ENCODE data around the gene SHROOM1. TPM values are rescaled to one million over a fixed set of nuclear protein-coding genes. Genes with fewer than 3 reads are reported as not detected.

SHROOM1 gene
- polyA plus RNA-seq, 1 donor from 2014 or later, result 1.8 TPM

GRCh38 chr5:132873930-132874271, 43.5 kb upstream of the SHROOM1 start:
- H3K4me2 ChIP-seq (ENCODE audit: low read length), result no peak overlapping the region
- H3K27me3 ChIP-seq (ENCODE audit: insufficient read depth, low read depth, low read length), result no peaks in the 10 kb centered on the region
- no peak overlapping the region for H3K27ac ChIP-seq (ENCODE audit: low read length)
- TF ChIP-seq, protein P1, sequence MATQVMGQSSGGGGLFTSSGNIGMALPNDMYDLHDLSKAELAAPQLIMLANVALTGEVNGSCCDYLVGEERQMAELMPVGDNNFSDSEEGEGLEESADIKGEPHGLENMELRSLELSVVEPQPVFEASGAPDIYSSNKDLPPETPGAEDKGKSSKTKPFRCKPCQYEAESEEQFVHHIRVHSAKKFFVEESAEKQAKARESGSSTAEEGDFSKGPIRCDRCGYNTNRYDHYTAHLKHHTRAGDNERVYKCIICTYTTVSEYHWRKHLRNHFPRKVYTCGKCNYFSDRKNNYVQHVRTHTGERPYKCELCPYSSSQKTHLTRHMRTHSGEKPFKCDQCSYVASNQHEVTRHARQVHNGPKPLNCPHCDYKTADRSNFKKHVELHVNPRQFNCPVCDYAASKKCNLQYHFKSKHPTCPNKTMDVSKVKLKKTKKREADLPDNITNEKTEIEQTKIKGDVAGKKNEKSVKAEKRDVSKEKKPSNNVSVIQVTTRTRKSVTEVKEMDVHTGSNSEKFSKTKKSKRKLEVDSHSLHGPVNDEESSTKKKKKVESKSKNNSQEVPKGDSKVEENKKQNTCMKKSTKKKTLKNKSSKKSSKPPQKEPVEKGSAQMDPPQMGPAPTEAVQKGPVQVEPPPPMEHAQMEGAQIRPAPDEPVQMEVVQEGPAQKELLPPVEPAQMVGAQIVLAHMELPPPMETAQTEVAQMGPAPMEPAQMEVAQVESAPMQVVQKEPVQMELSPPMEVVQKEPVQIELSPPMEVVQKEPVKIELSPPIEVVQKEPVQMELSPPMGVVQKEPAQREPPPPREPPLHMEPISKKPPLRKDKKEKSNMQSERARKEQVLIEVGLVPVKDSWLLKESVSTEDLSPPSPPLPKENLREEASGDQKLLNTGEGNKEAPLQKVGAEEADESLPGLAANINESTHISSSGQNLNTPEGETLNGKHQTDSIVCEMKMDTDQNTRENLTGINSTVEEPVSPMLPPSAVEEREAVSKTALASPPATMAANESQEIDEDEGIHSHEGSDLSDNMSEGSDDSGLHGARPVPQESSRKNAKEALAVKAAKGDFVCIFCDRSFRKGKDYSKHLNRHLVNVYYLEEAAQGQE (IDR thresholded peaks at IDR 0.05; ENCODE audit: borderline replicate concordance), result no peak
- TF ChIP-seq RAD21 (conservative IDR thresholded peaks at IDR 0.05), result no peak
- no peak for TF ChIP-seq EZH2 (IDR thresholded peaks at IDR 0.05; ENCODE audit: borderline replicate concordance, insufficient read depth, low read length, poor library complexity, severe bottlenecking)
- TF ChIP-seq POLR2AphosphoS5 (IDR thresholded peaks at IDR 0.05), result no peak
- TF ChIP-seq CTCF (IDR thresholded peaks at IDR 0.05; ENCODE audit: poor library complexity, severe bottlenecking), result no peak
- TF ChIP-seq TAF1 (IDR thresholded peaks at IDR 0.05; ENCODE audit: low read depth), result no peak
- no peak for TF ChIP-seq SMC3 (conservative IDR thresholded peaks at IDR 0.05; ENCODE audit: poor library complexity)
- TF ChIP-seq MXI1 (conservative IDR thresholded peaks at IDR 0.05; ENCODE audit: poor library complexity, severe bottlenecking), result no peak
- TF ChIP-seq EP300 (conservative IDR thresholded peaks at IDR 0.05; ENCODE audit: poor library complexity, severe bottlenecking), result no peak
- no peaks in the 10 kb centered on the region for H3K79me2 ChIP-seq (replicated peaks; ENCODE audit: insufficient read depth, low read length)
- H3K9me2 ChIP-seq (ENCODE audit: insufficient read depth, low read length), result no peaks in the 10 kb centered on the region
- H2AFZ ChIP-seq (ENCODE audit: low read depth, low read length), result no peak overlapping the region
- no peaks in the 10 kb centered on the region for H3K9me3 ChIP-seq (ENCODE audit: low read length)
- H4K20me1 ChIP-seq (ENCODE audit: insufficient read depth), result no peaks in the 10 kb centered on the region
- H3K4me3 ChIP-seq (ENCODE audit: low read length), result no peak overlapping the region
- no peak overlapping the region for H3K9ac ChIP-seq (ENCODE audit: low read length)
- peaks cover 7% of the 10 kb centered on the region for H3K36me3 ChIP-seq (ENCODE audit: insufficient read depth, low read length)
- H3F3A ChIP-seq (ENCODE audit: insufficient read depth, low read length, poor library complexity, severe bottlenecking), result no peaks in the 10 kb centered on the region

DNA sequence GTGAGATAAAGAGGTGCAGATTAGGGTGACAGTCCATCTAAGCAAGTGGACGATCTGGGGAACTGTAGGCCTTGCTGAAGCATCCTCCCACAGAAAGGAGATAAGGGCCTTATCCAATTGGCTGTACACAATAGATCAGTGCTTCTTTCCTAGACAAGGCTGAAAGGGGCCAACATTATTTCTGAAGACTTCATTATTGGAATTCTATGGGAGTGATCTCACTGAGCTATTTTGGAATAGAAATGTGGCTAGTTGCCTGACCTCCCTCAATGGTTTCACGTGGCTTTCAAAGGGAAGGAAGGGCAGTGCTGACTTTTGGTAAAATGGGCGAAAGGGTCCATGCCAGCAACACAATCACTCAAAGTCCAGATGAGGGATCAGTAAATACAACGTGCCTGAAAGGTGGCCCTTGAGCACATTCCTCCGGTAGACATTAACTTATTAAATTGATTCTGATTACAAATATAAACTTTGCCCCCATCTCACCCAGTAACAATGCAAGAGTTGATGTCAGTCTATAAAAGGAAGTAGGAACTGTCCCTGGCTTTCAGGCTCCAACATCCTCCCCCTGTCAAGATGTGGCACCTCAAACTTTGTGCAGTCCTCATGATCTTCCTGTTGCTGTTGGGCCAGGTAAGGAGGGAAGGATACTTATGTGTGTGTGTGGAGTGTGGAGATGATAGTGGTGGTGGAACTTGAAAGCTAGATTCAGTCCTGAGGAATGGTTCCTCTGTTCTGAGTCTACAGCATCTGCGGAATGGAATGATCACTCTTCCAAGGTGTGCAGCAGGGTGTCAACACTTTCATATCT, 42.9 kb upstream of the SHROOM1 start, which contains the start of gene LEAP2:
Gene LEAP2, plus strand, starts transcription at position 550 of the 811 bp plus-strand sequence. Its CDS starts 27 bp downstream, at position 577.
- Histone ChIP-seq H3K9me2 (ENCODE audit: insufficient read depth, low read length) (no peaks in the 10 kb centered on the region), H3K4me2 (ENCODE audit: low read length) (no peak within 1 kb of the TSS), H4K20me1 (ENCODE audit: insufficient read depth) (no peaks in the 10 kb centered on the region), H3K9me3 (ENCODE audit: low read length) (no peaks in the 10 kb centered on the region), H3K27me3 (ENCODE audit: insufficient read depth, low read depth, low read length) (no peaks in the 10 kb centered on the region), H3K9ac (ENCODE audit: low read length) (no peak within 1 kb of the TSS), H3K36me3 (ENCODE audit: insufficient read depth, low read length) (peaks cover 11% of the 10 kb centered on the region), H3K79me2 (replicated peaks; ENCODE audit: insufficient read depth, low read length) (no peaks in the 10 kb centered on the region), H3F3A (ENCODE audit: insufficient read depth, low read length, poor library complexity, severe bottlenecking) (no peaks in the 10 kb centered on the region), H3K4me3 (ENCODE audit: low read length) (no peak within 1 kb of the TSS), H3K27ac (ENCODE audit: low read length) (no peak within 1 kb of the TSS), H2AFZ (ENCODE audit: low read depth, low read length) (no peak within 1 kb of the TSS)
- TF ChIP-seq SMC3 (conservative IDR thresholded peaks at IDR 0.05; ENCODE audit: poor library complexity), result no peak
- no peak for TF ChIP-seq TAF1 (IDR thresholded peaks at IDR 0.05; ENCODE audit: low read depth)
- TF ChIP-seq, protein P1 (IDR thresholded peaks at IDR 0.05; ENCODE audit: borderline replicate concordance), result no peak
- no peak for TF ChIP-seq CTCF (IDR thresholded peaks at IDR 0.05; ENCODE audit: poor library complexity, severe bottlenecking)
- no peak for TF ChIP-seq EZH2 (IDR thresholded peaks at IDR 0.05; ENCODE audit: borderline replicate concordance, insufficient read depth, low read length, poor library complexity, severe bottlenecking)
- no peak for TF ChIP-seq MXI1 (conservative IDR thresholded peaks at IDR 0.05; ENCODE audit: poor library complexity, severe bottlenecking)
- no peak for TF ChIP-seq EP300 (conservative IDR thresholded peaks at IDR 0.05; ENCODE audit: poor library complexity, severe bottlenecking)
- TF ChIP-seq POLR2AphosphoS5 (IDR thresholded peaks at IDR 0.05), result no peak
- TF ChIP-seq RAD21 (conservative IDR thresholded peaks at IDR 0.05), result no peak
